Diencephalon (tissue), 1 donor: ENCODE data around the gene C17orf50. TPM values are rescaled to one million over a fixed set of nuclear protein-coding genes. Genes with fewer than 3 reads are reported as not detected.

Experiments
- total RNA-seq: library from RNA; depleted of rRNA; stranded (reverse); fragments of >200 nt; gene quantifications from one replicate; pipeline ENCODE4 v1.2.3, GENCODE V29; 2014

Gene C17orf50
- not detected for total RNA-seq

DNA sequence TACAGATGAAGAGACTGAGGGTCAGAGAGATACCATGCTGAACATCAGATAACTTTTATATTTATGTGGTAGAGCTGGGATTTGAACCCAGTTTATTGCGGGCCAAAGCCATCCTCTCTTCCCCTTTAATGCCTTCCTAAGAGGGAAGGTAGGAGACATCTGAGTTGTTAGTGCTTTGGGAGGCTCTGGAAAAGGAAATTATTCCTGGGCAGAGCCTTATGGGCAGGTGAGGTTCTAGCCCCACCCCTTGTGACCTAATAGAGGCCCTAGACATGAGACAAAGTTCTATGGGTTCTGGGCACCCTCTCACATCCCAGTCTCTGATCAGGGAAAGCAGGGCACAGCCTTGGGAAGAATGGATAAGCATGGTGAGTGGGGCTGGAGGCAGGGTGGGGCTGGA, at the start of gene C17orf50:
Gene C17orf50 (plus strand): TSS at position 301 of the 400 bp plus-strand sequence. CDS start 55 bp downstream, at position 356.

GRCh38 chr17:35731239-35731916, 29.3 kb upstream of the C17orf50 start, which contains the start of gene RASL10B:
RASL10B (plus strand) TSS chr17:35731639; CDS start chr17:35735185, 3,546 bp downstream.

DNA sequence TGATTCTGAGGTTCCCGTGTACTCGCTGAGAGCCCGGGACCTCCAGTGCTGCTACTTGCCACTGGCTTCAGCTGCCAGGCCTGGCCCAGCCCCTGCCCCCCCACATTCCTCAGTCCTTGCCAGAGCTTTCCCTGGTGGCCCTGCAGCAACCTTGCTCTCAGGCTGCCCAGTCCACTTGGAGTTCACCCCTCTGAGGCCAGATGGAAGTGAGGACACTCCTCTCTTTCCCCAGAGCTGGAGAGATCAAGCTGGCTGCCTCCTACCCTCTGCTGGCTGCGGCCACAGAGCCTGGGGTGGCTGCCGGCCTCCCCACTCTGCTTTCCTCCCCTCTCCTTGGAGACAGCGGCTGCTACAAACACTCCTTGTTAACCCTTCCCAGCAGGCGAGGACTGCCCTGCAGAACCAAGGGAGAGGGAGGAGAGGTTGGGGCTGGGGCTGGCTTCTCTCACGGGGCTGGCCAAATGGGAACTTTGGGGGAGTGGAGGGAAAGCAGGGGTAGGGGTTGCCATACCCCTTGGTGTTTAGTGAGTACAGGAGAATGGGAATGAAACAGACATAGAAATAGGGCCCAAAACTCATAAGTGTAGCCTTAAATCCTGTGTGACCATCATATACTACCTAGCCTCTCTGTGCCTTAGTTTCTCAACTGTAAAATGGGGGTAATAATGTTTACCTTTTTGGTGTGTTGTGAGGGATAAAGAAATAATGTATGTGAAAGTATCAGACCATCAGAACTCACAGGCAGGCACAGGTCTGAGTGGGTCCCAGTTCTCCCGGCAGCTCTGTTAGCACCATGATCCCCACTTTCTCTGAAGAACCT, 7.5 kb upstream of the C17orf50 start, which contains the start of gene GAS2L2:
Gene GAS2L2 (minus strand): TSS at position 295 of the 820 bp plus-strand sequence. CDS start 389 bp downstream, outside the sequence.

DNA sequence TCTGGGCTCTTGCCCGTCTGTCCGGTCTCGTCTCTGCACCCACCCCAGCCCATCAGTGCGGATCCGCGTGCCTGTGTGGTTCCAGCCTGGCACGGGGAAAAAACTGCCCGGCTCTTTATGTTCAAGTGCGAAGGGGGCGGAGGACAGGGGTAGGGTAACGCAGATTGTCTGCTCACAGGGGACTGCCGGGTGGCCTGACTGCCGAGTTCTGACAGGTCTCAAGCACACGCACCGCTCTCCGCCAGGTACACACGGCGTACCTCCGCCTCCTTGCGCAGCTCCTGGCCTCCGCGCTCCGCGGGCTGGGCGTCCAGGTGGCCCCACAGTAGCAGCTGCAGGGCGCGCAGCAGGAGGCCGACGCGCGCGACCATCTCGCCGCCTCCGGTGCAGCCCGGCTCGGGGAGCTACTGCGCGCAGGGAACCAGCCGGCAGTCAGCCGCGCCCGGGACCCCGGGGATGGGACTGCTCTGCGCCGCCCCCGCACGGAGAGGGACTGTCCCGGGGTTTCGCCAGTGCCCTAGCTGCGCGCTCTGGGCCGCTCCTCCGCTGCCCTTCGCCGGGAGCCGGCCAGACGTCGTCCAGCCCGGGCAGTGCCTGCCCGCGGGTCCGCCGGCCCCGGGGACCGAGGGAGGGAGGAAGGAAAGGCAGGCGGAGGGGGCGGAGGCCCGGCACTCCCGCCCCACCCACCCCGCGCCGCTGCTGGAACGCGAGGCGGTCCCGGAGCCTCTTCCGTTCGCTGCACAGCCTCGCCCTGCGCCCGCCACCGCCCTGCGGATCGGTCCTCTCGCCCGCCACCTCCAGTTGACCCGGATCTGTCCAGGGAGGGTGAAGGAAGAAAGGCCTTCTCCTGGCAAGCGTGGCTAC, 34.6 kb downstream of the C17orf50 start, which contains the start of gene MMP28:
Gene MMP28 (minus strand): TSS at position 635 of the 864 bp plus-strand sequence. CDS start 264 bp downstream, at position 371.

DNA sequence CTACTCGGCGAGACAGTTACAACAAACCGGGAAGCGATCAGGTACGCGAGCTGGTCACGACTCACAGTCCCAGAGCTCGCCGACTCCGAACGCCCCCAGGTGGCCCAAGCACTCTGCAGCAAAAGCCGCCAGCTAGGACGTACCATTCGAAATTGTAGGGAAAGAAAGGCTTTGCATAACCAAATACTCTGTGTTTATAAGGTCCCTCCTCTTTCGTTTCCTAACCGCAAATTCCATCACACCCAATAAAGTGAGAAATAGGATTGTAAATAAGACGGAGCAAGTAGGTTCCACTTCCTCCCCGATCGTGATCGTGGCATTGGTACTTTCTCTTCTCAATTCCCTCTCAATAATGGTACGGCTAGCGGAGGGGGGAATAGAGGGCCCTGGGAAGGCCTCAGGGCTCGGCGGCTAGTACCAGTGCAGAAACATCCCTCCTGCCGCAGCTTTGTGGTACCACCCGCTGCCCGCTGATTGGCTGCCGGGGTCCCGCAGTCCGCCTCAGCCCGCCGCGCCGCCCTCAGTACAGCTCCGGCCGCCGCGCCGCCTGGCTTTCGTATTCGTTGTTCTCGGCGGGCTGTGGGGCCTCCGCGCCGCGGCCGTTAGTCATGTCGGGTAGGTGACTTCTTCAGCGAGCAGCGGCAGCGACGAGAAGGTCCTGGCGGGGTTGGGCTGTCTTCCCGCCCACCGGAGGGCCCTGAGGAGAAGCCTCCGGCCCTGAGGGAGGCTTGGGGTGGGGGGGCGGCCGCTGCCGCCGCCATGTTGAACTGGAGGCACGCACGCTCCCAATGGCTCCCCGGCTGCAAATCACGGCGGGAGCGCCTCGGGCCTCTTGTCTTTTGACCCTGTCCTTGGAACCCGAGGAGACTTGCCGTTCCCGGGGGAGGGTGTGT, 48.5 kb downstream of the C17orf50 start, which contains the start of gene TAF15:
Gene TAF15 (plus strand): TSS at position 523 of the 893 bp plus-strand sequence. CDS start 86 bp downstream, at position 609.

Other genes with a start within 250 kb of the C17orf50 start
- 0.46 TPM for gene SLFN12L, start 223.2 kb upstream of the C17orf50 start, total RNA-seq
- gene SLFN14, start 200.1 kb upstream of the C17orf50 start, total RNA-seq: 0.23 TPM
- gene PEX12, start 182.3 kb upstream of the C17orf50 start, total RNA-seq: 7.2 TPM
- 287 TPM for gene AP2B1, start 173.6 kb upstream of the C17orf50 start, total RNA-seq
- 20.3 TPM for gene RASL10B, start 29.2 kb upstream of the C17orf50 start, total RNA-seq
- gene GAS2L2, start 7.6 kb upstream of the C17orf50 start, total RNA-seq: 1.2 TPM
- 15.2 TPM for gene MMP28, start 34.8 kb downstream of the C17orf50 start, total RNA-seq
- gene TAF15, start 48.6 kb downstream of the C17orf50 start, total RNA-seq: 75.4 TPM
- not detected for gene HEATR9, start 108.0 kb downstream of the C17orf50 start, total RNA-seq
- gene CCL5, start 119.5 kb downstream of the C17orf50 start, total RNA-seq: not detected
- 3.0 TPM for gene RDM1, start 169.9 kb downstream of the C17orf50 start, total RNA-seq
- gene LYZL6, start 182.8 kb downstream of the C17orf50 start, total RNA-seq: not detected
- not detected for gene CCL16, start 220.6 kb downstream of the C17orf50 start, total RNA-seq
- gene CCL14, start 225.8 kb downstream of the C17orf50 start, total RNA-seq: not detected
- not detected for gene CCL15, start 240.7 kb downstream of the C17orf50 start, total RNA-seq